GM19240 (cell line): ENCODE results near the gene CPSF3.
"Not testable (repeated sequence)": the region's sequence is repeated elsewhere in the genome, so short reads cannot be mapped to it uniquely, and the experiment has no call there.

Experiments used
- DNase-seq: peaks from one replicate; pipeline ENCODE4 v3.0.0; 2011; ENCODE audit warnings: low spot score; ENCODE audit not compliant: insufficient read length

Gene CPSF3

GRCh38 chr2:9394816-9395215 lies 28.6 kb upstream of the CPSF3 start:
- DNase-seq, result no peak

- DNase-seq, result no peak
Observed at GRCh38 chr2:9397201-9397600, 26.3 kb upstream of the CPSF3 start.

GRCh38 chr2:9398251-9398650 lies 25.2 kb upstream of the CPSF3 start:
- not testable (repeated sequence) for DNase-seq

- no peak for DNase-seq
Observed at GRCh38 chr2:9398881-9399780, 24.3 kb upstream of the CPSF3 start.

GRCh38 chr2:9400268-9401058 lies 23.0 kb upstream of the CPSF3 start:
- no peak for DNase-seq

- no peak for DNase-seq
Observed at GRCh38 chr2:9401059-9401547, 22.4 kb upstream of the CPSF3 start.

- no peak for DNase-seq
Observed at GRCh38 chr2:9401646-9402371, 21.6 kb upstream of the CPSF3 start.

GRCh38 chr2:9403924-9404323 lies 19.5 kb upstream of the CPSF3 start:
- DNase-seq, result no peak

- no peak for DNase-seq
Observed at GRCh38 chr2:9404451-9404850, 19.0 kb upstream of the CPSF3 start.

GRCh38 chr2:9405636-9406035 lies 17.8 kb upstream of the CPSF3 start:
- no peak for DNase-seq

- no peak for DNase-seq
Observed at GRCh38 chr2:9406529-9407362, 16.7 kb upstream of the CPSF3 start.

GRCh38 chr2:9407363-9407811 lies 16.1 kb upstream of the CPSF3 start:
- DNase-seq, result no peak

GRCh38 chr2:9408641-9409151 lies 14.8 kb upstream of the CPSF3 start:
- no peak for DNase-seq

- DNase-seq, result no peak
Observed at GRCh38 chr2:9410108-9410507, 13.3 kb upstream of the CPSF3 start.

- DNase-seq, result no peak
Observed at GRCh38 chr2:9412781-9413180, 10.7 kb upstream of the CPSF3 start.

GRCh38 chr2:9415516-9416169 lies 7.8 kb upstream of the CPSF3 start:
- DNase-seq, result no peak

GRCh38 chr2:9416267-9416961 lies 7.0 kb upstream of the CPSF3 start:
- DNase-seq, result no peak

- DNase-seq, result no peak
Observed at GRCh38 chr2:9416962-9417316, 6.5 kb upstream of the CPSF3 start.

- no peak for DNase-seq
Observed at GRCh38 chr2:9417725-9418124, 5.7 kb upstream of the CPSF3 start.
